ENCODE data around the gene OGFOD1.

OGFOD1 gene

DNA sequence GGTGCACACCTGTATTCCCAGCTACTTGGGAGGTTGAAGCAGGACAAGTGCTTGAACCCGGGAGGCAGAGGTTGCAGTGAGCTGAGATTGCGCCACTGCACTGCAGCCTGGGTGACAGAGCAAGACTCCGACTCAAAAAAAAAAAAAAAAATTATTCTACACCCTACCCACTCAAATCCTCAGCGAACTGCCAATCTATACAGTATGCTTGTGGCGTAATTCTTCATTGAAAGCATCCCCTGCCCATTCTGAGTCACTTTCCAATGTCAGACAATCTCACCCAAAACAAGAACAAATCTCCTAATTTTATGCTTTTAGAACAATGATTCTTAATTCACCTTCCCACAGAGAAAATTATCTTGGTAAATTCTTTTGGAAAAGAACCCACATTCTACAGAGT, 38.0 kb upstream of the OGFOD1 start:
- Histone ChIP-seq H4K20me1 (ENCODE audit: insufficient read depth, low read length, poor library complexity, severe bottlenecking) (peaks cover 19% of the 10 kb centered on the region), H3F3A (ENCODE audit: low read depth) (no peaks in the 10 kb centered on the region), H3K36me3 (ENCODE audit: insufficient read depth, low read length) (peaks cover 47% of the 10 kb centered on the region), H3K27me3 (ENCODE audit: insufficient read depth, low read length, poor library complexity, severe bottlenecking) (no peaks in the 10 kb centered on the region), H2AFZ (ENCODE audit: low read length) (no peak overlapping the region), H3K4me2 (ENCODE audit: low read depth, low read length, poor library complexity, severe bottlenecking) (no peak overlapping the region), H3K9me2 (replicated peaks; ENCODE audit: low read depth, low read length) (no peaks in the 10 kb centered on the region), H3K9ac (ENCODE audit: low read depth, low read length, poor library complexity, severe bottlenecking) (no peak overlapping the region), H3K4me1 (ENCODE audit: insufficient read depth, low read length, poor library complexity, severe bottlenecking) (peaks cover 6% of the 10 kb centered on the region), H3K9me3 (ENCODE audit: insufficient read depth, low read depth, low read length) (no peaks in the 10 kb centered on the region), H3K4me3 (ENCODE audit: low read length, poor library complexity, severe bottlenecking) (no peak overlapping the region), H3K79me2 (ENCODE audit: insufficient read depth, low read length) (peaks cover 33% of the 10 kb centered on the region)
- TF ChIP-seq EZH2phosphoT487 (IDR thresholded peaks at IDR 0.05; ENCODE audit: borderline replicate concordance), result no peak
- TF ChIP-seq, protein P1, sequence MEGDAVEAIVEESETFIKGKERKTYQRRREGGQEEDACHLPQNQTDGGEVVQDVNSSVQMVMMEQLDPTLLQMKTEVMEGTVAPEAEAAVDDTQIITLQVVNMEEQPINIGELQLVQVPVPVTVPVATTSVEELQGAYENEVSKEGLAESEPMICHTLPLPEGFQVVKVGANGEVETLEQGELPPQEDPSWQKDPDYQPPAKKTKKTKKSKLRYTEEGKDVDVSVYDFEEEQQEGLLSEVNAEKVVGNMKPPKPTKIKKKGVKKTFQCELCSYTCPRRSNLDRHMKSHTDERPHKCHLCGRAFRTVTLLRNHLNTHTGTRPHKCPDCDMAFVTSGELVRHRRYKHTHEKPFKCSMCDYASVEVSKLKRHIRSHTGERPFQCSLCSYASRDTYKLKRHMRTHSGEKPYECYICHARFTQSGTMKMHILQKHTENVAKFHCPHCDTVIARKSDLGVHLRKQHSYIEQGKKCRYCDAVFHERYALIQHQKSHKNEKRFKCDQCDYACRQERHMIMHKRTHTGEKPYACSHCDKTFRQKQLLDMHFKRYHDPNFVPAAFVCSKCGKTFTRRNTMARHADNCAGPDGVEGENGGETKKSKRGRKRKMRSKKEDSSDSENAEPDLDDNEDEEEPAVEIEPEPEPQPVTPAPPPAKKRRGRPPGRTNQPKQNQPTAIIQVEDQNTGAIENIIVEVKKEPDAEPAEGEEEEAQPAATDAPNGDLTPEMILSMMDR (conservative IDR thresholded peaks at IDR 0.05; ENCODE audit: low read length), result no peak

DNA sequence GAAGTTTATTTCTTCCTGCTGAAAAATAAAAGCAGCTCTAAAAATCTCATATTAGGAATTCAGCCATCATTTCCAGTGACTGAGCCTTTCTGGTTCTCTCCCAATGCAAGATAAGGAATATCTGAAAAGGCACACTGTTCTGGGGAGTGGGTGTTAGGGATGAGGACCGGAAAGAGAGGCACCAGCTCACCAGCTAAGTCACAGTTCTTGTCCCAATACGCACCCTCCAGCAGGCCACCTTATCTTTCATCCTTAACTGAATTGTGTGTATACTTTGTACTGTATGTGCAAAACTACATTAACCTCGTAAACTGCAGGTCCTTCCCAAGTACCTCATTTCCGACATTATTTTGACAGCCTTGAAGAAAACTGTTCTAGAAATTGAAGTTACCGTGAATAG, 37.0 kb upstream of the OGFOD1 start:
- no peaks in the 10 kb centered on the region for H3K9me2 ChIP-seq (replicated peaks; ENCODE audit: low read depth, low read length)
- H3K36me3 ChIP-seq (ENCODE audit: insufficient read depth, low read length), result peaks cover 37% of the 10 kb centered on the region
- H3K4me3 ChIP-seq (ENCODE audit: low read length, poor library complexity, severe bottlenecking), result no peak overlapping the region
- H2AFZ ChIP-seq (ENCODE audit: low read length), result no peak overlapping the region
- no peaks in the 10 kb centered on the region for H3K27me3 ChIP-seq (ENCODE audit: insufficient read depth, low read length, poor library complexity, severe bottlenecking)
- H4K20me1 ChIP-seq (ENCODE audit: insufficient read depth, low read length, poor library complexity, severe bottlenecking), result peaks cover 19% of the 10 kb centered on the region
- H3K79me2 ChIP-seq (ENCODE audit: insufficient read depth, low read length), result peaks cover 33% of the 10 kb centered on the region
- no peaks in the 10 kb centered on the region for H3F3A ChIP-seq (ENCODE audit: low read depth)
- H3K4me2 ChIP-seq (ENCODE audit: low read depth, low read length, poor library complexity, severe bottlenecking), result no peak overlapping the region
- peaks cover 6% of the 10 kb centered on the region for H3K4me1 ChIP-seq (ENCODE audit: insufficient read depth, low read length, poor library complexity, severe bottlenecking)
- no peaks in the 10 kb centered on the region for H3K9me3 ChIP-seq (ENCODE audit: insufficient read depth, low read depth, low read length)
- TF ChIP-seq, protein P1 (conservative IDR thresholded peaks at IDR 0.05; ENCODE audit: low read length), result no peak
- TF ChIP-seq EZH2phosphoT487 (IDR thresholded peaks at IDR 0.05; ENCODE audit: borderline replicate concordance), result no peak
- no peak overlapping the region for H3K9ac ChIP-seq (ENCODE audit: low read depth, low read length, poor library complexity, severe bottlenecking)

DNA sequence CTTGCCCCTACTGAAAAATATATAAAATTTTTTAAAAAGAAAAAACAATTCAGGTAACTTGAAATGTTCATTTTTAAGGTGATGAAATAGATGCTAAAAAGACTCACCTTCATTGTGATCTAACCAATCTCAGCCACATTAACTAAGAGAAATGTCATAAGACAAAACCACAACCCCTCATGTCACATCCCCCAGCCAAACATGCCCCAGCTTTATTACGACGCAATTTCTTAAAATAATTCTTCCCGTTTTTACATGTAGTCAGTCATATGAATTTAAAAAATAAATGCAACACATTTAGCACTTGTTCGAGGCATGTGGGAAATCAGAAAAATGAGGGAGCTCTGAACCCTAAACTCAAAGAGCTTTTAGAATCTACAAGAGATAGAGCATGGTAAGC, 35.5 kb upstream of the OGFOD1 start:
- peaks cover 29% of the 10 kb centered on the region for H4K20me1 ChIP-seq (ENCODE audit: insufficient read depth, low read length, poor library complexity, severe bottlenecking)

More for the DNA sequence above, 35.5 kb upstream of the OGFOD1 start:
- no peaks in the 10 kb centered on the region for H3K27me3 ChIP-seq (ENCODE audit: insufficient read depth, low read length, poor library complexity, severe bottlenecking)
- no peak overlapping the region for H2AFZ ChIP-seq (ENCODE audit: low read length)
- TF ChIP-seq EZH2phosphoT487 (IDR thresholded peaks at IDR 0.05; ENCODE audit: borderline replicate concordance), result no peak
- TF ChIP-seq, protein P1 (conservative IDR thresholded peaks at IDR 0.05; ENCODE audit: low read length), result no peak
- peaks cover 22% of the 10 kb centered on the region; the same call in 1 of the 2 replicates for H3K36me3 ChIP-seq (ENCODE audit: insufficient read depth, low read length)
- H3F3A ChIP-seq (ENCODE audit: low read depth), result no peaks in the 10 kb centered on the region
- H3K9me2 ChIP-seq (replicated peaks; ENCODE audit: low read depth, low read length), result no peaks in the 10 kb centered on the region
- H3K4me1 ChIP-seq (ENCODE audit: insufficient read depth, low read length, poor library complexity, severe bottlenecking), result peaks cover 15% of the 10 kb centered on the region
- H3K9ac ChIP-seq (ENCODE audit: low read depth, low read length, poor library complexity, severe bottlenecking), result no peak overlapping the region
- H3K79me2 ChIP-seq (ENCODE audit: insufficient read depth, low read length), result peaks cover 47% of the 10 kb centered on the region
- H3K4me3 ChIP-seq (ENCODE audit: low read length, poor library complexity, severe bottlenecking), result no peak overlapping the region
- H3K4me2 ChIP-seq (ENCODE audit: low read depth, low read length, poor library complexity, severe bottlenecking), result no peak overlapping the region
- H3K9me3 ChIP-seq (ENCODE audit: insufficient read depth, low read depth, low read length), result no peaks in the 10 kb centered on the region

Data from Loucy (cell line).